ENCODE data around the gene POU4F3. TPM values are rescaled to one million over a fixed set of nuclear protein-coding genes. Genes with fewer than 3 reads are reported as not detected.

POU4F3 gene
- total and polyA plus RNA-seq, 2 of the 8 experiments (the other 6 are each of a cell fraction or from before 2014, with no cell fraction given), result 0.09 TPM; not detected in 1

DNA sequence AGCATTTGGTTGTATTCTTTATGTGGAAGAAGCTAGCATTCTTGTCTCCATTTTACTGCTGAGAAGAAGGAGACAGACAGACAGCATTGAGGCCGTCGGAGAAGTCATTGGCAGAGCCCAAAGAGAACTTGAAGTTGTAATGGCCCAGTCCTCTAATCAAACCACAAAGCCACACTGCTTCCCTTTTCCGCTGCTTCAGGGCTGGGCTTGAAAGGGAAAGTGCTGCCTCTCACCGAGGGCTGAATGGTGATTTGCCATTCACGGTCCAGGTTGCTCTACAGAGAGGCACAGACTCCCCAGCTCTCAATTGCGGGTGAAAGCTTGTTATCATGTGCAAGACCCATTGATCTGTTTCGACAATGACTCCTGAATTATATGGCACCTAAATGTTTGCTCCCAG lies 25.6 kb upstream of the POU4F3 start:
- FAIRE-seq (no peak), DNase-seq (ENCODE audit: low read depth in 1 of 2, low spot score in 2 of 2) (no peak)
- no peak overlapping the region for H4K8ac ChIP-seq (ENCODE audit: extremely low read depth, insufficient read depth, low read length)
- no peak overlapping the region for H3K18ac ChIP-seq (ENCODE audit: extremely low read depth, low read length)
- no peak overlapping the region for H3K23ac ChIP-seq (ENCODE audit: insufficient read length)
- H4K91ac ChIP-seq (replicated peaks; ENCODE audit: insufficient read length, low read length), result no peak overlapping the region
- WGBS, 2 experiments (ENCODE audit: extremely low coverage in 1 of 2, insufficient coverage in 1 of 2, insufficient read length in 1 of 2, insufficient replicate concordance in 2 of 2, low coverage in 1 of 2, low lambda C conversion rate in 2 of 2, missing lambda C conversion rate in 1 of 2), result 83% methylated on average over 7 of the region's 7 CpGs; no CpG with 5 or more reads in 1 of the 2 experiments
- no peak overlapping the region for H2BK120ac ChIP-seq (replicated peaks; ENCODE audit: low read depth, low read length)
- H3K79me1 ChIP-seq (ENCODE audit: low read depth, low read length), result no peaks in the 10 kb centered on the region
- H3K14ac ChIP-seq (ENCODE audit: insufficient read length), result no peak overlapping the region
- H3K9ac ChIP-seq (replicated peaks in 1 of 4; ENCODE audit: extremely low read depth in 1 of 4, low read depth in 3 of 4, low read length in 3 of 4), result no peak overlapping the region
- H3K4me1 ChIP-seq (replicated peaks in 1 of 4; ENCODE audit: control insufficient read depth in 3 of 4, insufficient read depth in 4 of 4, low read length in 3 of 4), result peaks cover 0 to 3% (median 1%) of the 10 kb centered on the region in 4 experiments; a peak in 2 of 7 replicates
- POLR2A ChIA-PET (ENCODE audit: partially characterized antibody), result interaction anchor here (0.9 kb wide), 1 partner anchor 54 kb away, joined by 3 read pairs; no protein-coding TSS in a partner anchor
- no peak overlapping the region for H2BK15ac ChIP-seq (ENCODE audit: low read length)
- H3K27me3 ChIP-seq (replicated peaks in 1 of 4; ENCODE audit: control insufficient read depth in 3 of 4, extremely low read depth in 1 of 4, insufficient read depth in 3 of 4, low read length in 3 of 4), result no peaks in the 10 kb centered on the region
- no peaks in the 10 kb centered on the region for H3K79me2 ChIP-seq (ENCODE audit: control insufficient read depth in 1 of 2, insufficient read depth in 2 of 2, low read length in 2 of 2)
- no peak overlapping the region for H3K4me3 ChIP-seq (ENCODE audit: extremely low read depth in 1 of 4, insufficient read depth in 2 of 4, low read depth in 3 of 4, low read length in 4 of 4)
- no peak overlapping the region; the same call in 1 of the 2 replicates for H2BK12ac ChIP-seq (ENCODE audit: low read depth, low read length)
- CTCF ChIA-PET (ENCODE audit: partially characterized antibody), result interaction anchor here (0.7 to 2.5 kb wide), 7 partner anchors 30 to 114 kb away, joined by 3 to 11 read pairs (median 3); no protein-coding TSS in a partner anchor
- H4K5ac ChIP-seq (ENCODE audit: insufficient read length, low read depth, low read length), result no peak overlapping the region
- H3K23me2 ChIP-seq (ENCODE audit: low read depth, low read length), result no peaks in the 10 kb centered on the region
- H3K4ac ChIP-seq (replicated peaks; ENCODE audit: insufficient read length, low read depth, low read length), result no peak overlapping the region
- no peak overlapping the region for H3K56ac ChIP-seq (replicated peaks; ENCODE audit: insufficient read length, low read depth, low read length)
- H3K27ac ChIP-seq (ENCODE audit: low read depth, low read length), result no peak overlapping the region
- no peak overlapping the region for H2AK5ac ChIP-seq (ENCODE audit: low read depth, low read length)
- TF ChIP-seq EZH2 (IDR thresholded peaks at IDR 0.05; ENCODE audit: low read depth, low read length, severe bottlenecking) (no peak), TBP (IDR thresholded peaks at IDR 0.05; ENCODE audit: low read depth, low read length) (no peak), CEBPB (IDR thresholded peaks at IDR 0.05; ENCODE audit: low read depth, low read length) (no peak)
- TF ChIP-seq, protein P1, sequence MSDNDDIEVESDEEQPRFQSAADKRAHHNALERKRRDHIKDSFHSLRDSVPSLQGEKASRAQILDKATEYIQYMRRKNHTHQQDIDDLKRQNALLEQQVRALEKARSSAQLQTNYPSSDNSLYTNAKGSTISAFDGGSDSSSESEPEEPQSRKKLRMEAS (IDR thresholded peaks at IDR 0.05), result no peak
- no peaks in the 10 kb centered on the region for H3K36me3 ChIP-seq (ENCODE audit: control insufficient read depth in 2 of 4, insufficient read depth in 4 of 4, low read length in 3 of 4)
- H2BK5ac ChIP-seq (ENCODE audit: low read depth, low read length), result no peak overlapping the region
- H2AFZ ChIP-seq (ENCODE audit: low read length), result 0 out of 2 replicates have a peak overlapping the region, but pooled peaks have one; percentile 15
- H2BK20ac ChIP-seq (ENCODE audit: low read length), result no peak overlapping the region
- no peaks in the 10 kb centered on the region for H3K9me3 ChIP-seq (ENCODE audit: insufficient read depth in 2 of 2, low read depth in 1 of 2, low read length in 1 of 2)
- no peaks in the 10 kb centered on the region for H4K20me1 ChIP-seq (replicated peaks in 1 of 2; ENCODE audit: control insufficient read depth in 1 of 2, insufficient read depth in 2 of 2, low read length in 2 of 2)
- H3K4me2 ChIP-seq (ENCODE audit: insufficient read depth in 1 of 2, low read depth in 2 of 2, low read length in 2 of 2), result no peak overlapping the region

Data from H1 (cell line).